Measurements from ENCODE around the gene TMPRSS4.

The TMPRSS4 gene

GRCh38 chr11:118124929-118125535 lies 48.2 kb downstream of the TMPRSS4 start:
- H3K4me3 ChIP-seq (ENCODE audit: low read depth, low read length), result no peak overlapping the region
- in situ Hi-C loops (cut with HindIII; ENCODE audit: low sequenced_read_pairs), result no loop called here
- DNase-seq (ENCODE audit: low read depth, low spot score), result no peak
- TF ChIP-seq CTCF (IDR thresholded peaks at IDR 0.05; ENCODE audit: low read depth, low read length), result no peak

GRCh38 chr11:118126082-118126838 lies 49.4 kb downstream of the TMPRSS4 start:
- no peak for DNase-seq (ENCODE audit: low read depth, low spot score)
- H3K4me3 ChIP-seq (ENCODE audit: low read depth, low read length), result no peak overlapping the region
- in situ Hi-C loops (cut with HindIII; ENCODE audit: low sequenced_read_pairs), result no loop called here
- TF ChIP-seq CTCF (IDR thresholded peaks at IDR 0.05; ENCODE audit: low read depth, low read length), result no peak

GRCh38 chr11:118128310-118128709 lies 51.4 kb downstream of the TMPRSS4 start:
- no peak for TF ChIP-seq CTCF (IDR thresholded peaks at IDR 0.05; ENCODE audit: low read depth, low read length)
- in situ Hi-C loops (cut with HindIII; ENCODE audit: low sequenced_read_pairs), result no loop called here
- no peak for DNase-seq (ENCODE audit: low read depth, low spot score)
- no peak overlapping the region for H3K4me3 ChIP-seq (ENCODE audit: low read depth, low read length)

- no peak for DNase-seq (ENCODE audit: low read depth, low spot score)
- in situ Hi-C loops (cut with HindIII; ENCODE audit: low sequenced_read_pairs), result no loop called here
- TF ChIP-seq CTCF (IDR thresholded peaks at IDR 0.05; ENCODE audit: low read depth, low read length), result no peak
- no peak overlapping the region for H3K4me3 ChIP-seq (ENCODE audit: low read depth, low read length)
These were observed 52.0 kb downstream of the TMPRSS4 start for GRCh38 chr11:118128721-118129470.

GRCh38 chr11:118129471-118130172 lies 52.7 kb downstream of the TMPRSS4 start:
- TF ChIP-seq CTCF (IDR thresholded peaks at IDR 0.05; ENCODE audit: low read depth, low read length), result no peak
- in situ Hi-C loops (cut with HindIII; ENCODE audit: low sequenced_read_pairs), result no loop called here
- no peak for DNase-seq (ENCODE audit: low read depth, low spot score)
- H3K4me3 ChIP-seq (ENCODE audit: low read depth, low read length), result no peak overlapping the region
